Keratinocyte (primary cell): ENCODE measurements around the gene GNPTG.

ENCODE experiments used
- EZH2 ChIP-seq: IDR thresholded peaks from one replicate; pipeline ENCODE4 v1.6.1; 2012; ENCODE audit warnings: inconsistent platforms, mild to moderate bottlenecking, low read length, moderate library complexity
- TF ChIP-seq, protein P1 (sequence below), 3 experiments: IDR thresholded peaks in 1 of 3; conservative IDR thresholded peaks in 1 of 3; optimal IDR thresholded peaks in 1 of 3; 2 replicates in 2 of 3; 3 replicates in 1 of 3; pipeline versions ENCODE3 to v1.5.1; 2011; ENCODE audit warnings: low read length in 3 of 3, mild to moderate bottlenecking in 3 of 3, moderate library complexity in 2 of 3, control low read depth in 1 of 3, inconsistent platforms in 1 of 3; ENCODE audit not compliant: insufficient read depth in 2 of 3; ENCODE audit errors: extremely low read depth in 1 of 3

DNA sequence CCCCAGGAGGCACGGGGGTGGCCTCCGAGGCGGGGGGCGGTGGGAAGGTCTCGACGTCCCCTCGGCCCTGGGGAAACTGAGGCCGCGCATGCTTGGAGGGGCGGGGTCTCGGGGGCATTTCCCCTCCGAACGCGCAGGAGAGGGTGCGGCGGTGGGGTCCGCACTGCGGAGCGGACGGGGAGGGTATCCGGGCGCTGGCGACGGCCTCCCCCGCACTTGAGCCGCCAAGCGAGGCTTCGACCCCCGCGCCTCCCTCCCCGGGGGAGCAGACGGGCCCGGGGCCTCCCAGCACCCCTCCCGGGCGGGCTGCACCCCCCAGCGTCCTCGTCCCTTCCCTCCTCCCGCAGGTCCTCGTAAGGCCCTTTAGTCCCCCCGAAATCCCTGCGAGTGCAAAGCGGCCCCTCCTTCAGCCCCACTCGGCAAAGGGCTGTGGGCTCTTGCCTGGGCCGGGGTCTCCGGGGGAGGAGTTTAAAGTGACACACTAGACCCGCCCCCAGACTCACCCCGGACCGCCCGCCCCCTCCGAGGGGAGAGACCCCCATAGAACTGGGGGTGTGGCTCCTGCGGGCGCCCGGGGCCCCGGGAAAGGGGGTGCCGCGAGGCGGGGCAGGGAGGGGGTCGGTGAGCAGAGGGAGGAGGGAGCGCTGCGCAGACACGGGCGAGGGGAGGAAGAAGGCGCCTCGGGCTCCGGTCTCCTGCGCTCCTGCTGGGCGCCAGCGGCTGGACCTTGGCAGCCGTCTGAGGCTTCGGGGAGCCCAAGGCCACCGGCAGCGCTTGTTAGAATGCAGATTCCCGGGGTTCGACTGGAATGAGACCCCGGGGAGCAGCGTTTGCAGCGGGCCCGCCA is 17.7 kb upstream of the GNPTG start:
- TF ChIP-seq, protein P1, sequence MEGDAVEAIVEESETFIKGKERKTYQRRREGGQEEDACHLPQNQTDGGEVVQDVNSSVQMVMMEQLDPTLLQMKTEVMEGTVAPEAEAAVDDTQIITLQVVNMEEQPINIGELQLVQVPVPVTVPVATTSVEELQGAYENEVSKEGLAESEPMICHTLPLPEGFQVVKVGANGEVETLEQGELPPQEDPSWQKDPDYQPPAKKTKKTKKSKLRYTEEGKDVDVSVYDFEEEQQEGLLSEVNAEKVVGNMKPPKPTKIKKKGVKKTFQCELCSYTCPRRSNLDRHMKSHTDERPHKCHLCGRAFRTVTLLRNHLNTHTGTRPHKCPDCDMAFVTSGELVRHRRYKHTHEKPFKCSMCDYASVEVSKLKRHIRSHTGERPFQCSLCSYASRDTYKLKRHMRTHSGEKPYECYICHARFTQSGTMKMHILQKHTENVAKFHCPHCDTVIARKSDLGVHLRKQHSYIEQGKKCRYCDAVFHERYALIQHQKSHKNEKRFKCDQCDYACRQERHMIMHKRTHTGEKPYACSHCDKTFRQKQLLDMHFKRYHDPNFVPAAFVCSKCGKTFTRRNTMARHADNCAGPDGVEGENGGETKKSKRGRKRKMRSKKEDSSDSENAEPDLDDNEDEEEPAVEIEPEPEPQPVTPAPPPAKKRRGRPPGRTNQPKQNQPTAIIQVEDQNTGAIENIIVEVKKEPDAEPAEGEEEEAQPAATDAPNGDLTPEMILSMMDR (optimal IDR thresholded peaks at IDR 0.05 in 1 of 3, IDR thresholded peaks at IDR 0.05 in 1 of 3, conservative IDR thresholded peaks at IDR 0.05 in 1 of 3; ENCODE audit: extremely low read depth in 1 of 3, insufficient read depth in 2 of 3, low read length in 3 of 3), result no peak
- TF ChIP-seq EZH2, result peak; percentile 46
